Medulla oblongata (tissue), 1 donor: ENCODE measurements around the gene PSMD11.
A peak's percentile ranks its signal among the peaks of the same experiment; 100 is the strongest.
"Not testable (repeated sequence)": the region's sequence is repeated elsewhere in the genome, so short reads cannot be mapped to it uniquely, and the experiment has no call there.

ENCODE experiments used
- DNase-seq: peaks from one replicate; pipeline ENCODE4 v3.0.0-alpha.2; 2015; ENCODE audit errors: extremely low spot score

PSMD11 gene

GRCh38 chr17:32513579-32513978, 69.3 kb downstream of the PSMD11 start:
- no peak for DNase-seq

GRCh38 chr17:32514606-32515005, 70.3 kb downstream of the PSMD11 start:
- DNase-seq = no peak

- no peak for DNase-seq
Measured at GRCh38 chr17:32515677-32516383, 71.5 kb downstream of the PSMD11 start.

GRCh38 chr17:32516450-32516849, 72.1 kb downstream of the PSMD11 start:
- DNase-seq = peak; percentile 11

GRCh38 chr17:32516940-32517701, 72.8 kb downstream of the PSMD11 start:
- no peak for DNase-seq

GRCh38 chr17:32517982-32518381, 73.7 kb downstream of the PSMD11 start:
- DNase-seq = no peak

GRCh38 chr17:32518646-32519227, 74.4 kb downstream of the PSMD11 start:
- DNase-seq = no peak

GRCh38 chr17:32519228-32520103, 75.2 kb downstream of the PSMD11 start:
- DNase-seq = no peak

- DNase-seq = no peak
Measured at GRCh38 chr17:32520104-32520701, 75.9 kb downstream of the PSMD11 start.

GRCh38 chr17:32520737-32521404, 76.6 kb downstream of the PSMD11 start:
- no peak for DNase-seq

- no peak for DNase-seq
Measured at GRCh38 chr17:32523017-32523680, 78.8 kb downstream of the PSMD11 start.

- no peak for DNase-seq
Measured at GRCh38 chr17:32523827-32524552, 79.7 kb downstream of the PSMD11 start.

- not testable (repeated sequence) for DNase-seq
Measured at GRCh38 chr17:32524553-32524880, 80.2 kb downstream of the PSMD11 start.

GRCh38 chr17:32525122-32525521, 80.8 kb downstream of the PSMD11 start:
- DNase-seq = no peak

GRCh38 chr17:32527146-32527545, 82.8 kb downstream of the PSMD11 start:
- DNase-seq = no peak

- no peak for DNase-seq
Measured at GRCh38 chr17:32528825-32529224, 84.5 kb downstream of the PSMD11 start.

- no peak for DNase-seq
Measured at GRCh38 chr17:32529604-32530003, 85.3 kb downstream of the PSMD11 start.
